H1 (cell line): ENCODE data around the gene RAB3C. TPM values are rescaled to one million over a fixed set of nuclear protein-coding genes. Genes with fewer than 3 reads are reported as not detected.

Experiments used
- BRCA1 ChIP-seq: IDR thresholded peaks from 2 replicates; pipeline ENCODE4 v1.6.1; 2012; ENCODE audit warnings: low read depth, low read length, improper control_type of control experiment
- CBX8 ChIP-seq: fragments of 300-800, 300-1000 bp; sonication (generic); IDR thresholded peaks from 2 replicates; pipeline ENCODE4 v1.7.1; 2016; ENCODE audit warnings: low read depth, low read length, borderline replicate concordance
- CHD2 ChIP-seq: IDR thresholded peaks from 2 replicates; pipeline ENCODE4 v1.6.1; 2012; ENCODE audit warnings: low read length, improper control_type of control experiment
- CHD7 ChIP-seq: fragments of 300-600 bp; sonication (generic); IDR thresholded peaks from 2 replicates; pipeline ENCODE4 v1.7.1; 2012; ENCODE audit warnings: low read length, moderate library complexity, mild to moderate bottlenecking, inconsistent platforms; ENCODE audit not compliant: insufficient replicate concordance
- CREB1 ChIP-seq: IDR thresholded peaks from 2 replicates; pipeline ENCODE4 v1.6.1; 2012; ENCODE audit warnings: inconsistent platforms
- CTBP2 ChIP-seq: IDR thresholded peaks from 2 replicates; pipeline ENCODE4 v1.7.0; 2011; ENCODE audit warnings: borderline replicate concordance, mild to moderate bottlenecking, moderate library complexity, mixed read lengths, low read length; ENCODE audit not compliant: insufficient read depth, insufficient read length
- TEAD4 ChIP-seq: IDR thresholded peaks from 2 replicates; pipeline ENCODE4 v1.6.1; 2012; ENCODE audit warnings: low read depth, low read length, inconsistent platforms, mixed read lengths
- polyA plus RNA-seq, 7 experiments: library from polyadenylated mRNA; depleted of rRNA in 3 of 7; stranded (reverse) in 5 of 7; unstranded in 2 of 7; fragments of >200 nt in 5 of 7; fragments of 200-250 nt in 2 of 7; gene quantifications; 1 replicate in 5 of 7; 2 replicates in 1 of 7; 4 replicates in 1 of 7; pipeline versions ENCODE4 v1.2.1 to v1.2.3, GENCODE V29; 2011 to 2013; ENCODE audit warnings: missing spikeins in 2 of 7, mixed read lengths in 2 of 7
- total RNA-seq: library from RNA; stranded (reverse); fragmentation: NEBNext Ultra II Directional; extraction: Animal tissue kit (Norgen Biotek cat#: 25700); gene quantifications from 2 replicates; pipeline ENCODE4 v1.2.1, GENCODE V29; 2021

RAB3C gene
- total and polyA plus RNA-seq, 2 of the 8 experiments (the other 6 are each of a cell fraction or from before 2014, with no cell fraction given), result 14.7 to 18.3 TPM

GRCh38 chr5:58687079-58687478, 104.2 kb downstream of the RAB3C start (continued):
- TF ChIP-seq CHD7 (no peak), CHD2 (no peak), BRCA1 (no peak), CREB1 (no peak), CTBP2 (no peak), CBX8 (no peak), TEAD4 (no peak)
